Calu3 (cell line): ENCODE measurements around the gene RSPH9. TPM values are rescaled to one million over a fixed set of nuclear protein-coding genes. Genes with fewer than 3 reads are reported as not detected.

Experiments used
- BruUV-seq: library from RNA; stranded (reverse); fragments of 400-500 nt; replicated peaks from 2 replicates; lab custom pipeline; 2021; lab: Mats Ljungman, UMichigan
- CTCF ChIA-PET: fragments of 300-600 bp; sonication (Branson Sonifier 250); formaldehyde crosslinking; loops from one replicate; lab custom pipeline; 2022; ENCODE audit warnings: antibody characterized with exemption; lab: Charles Lee
- DNase-seq: peaks from one replicate; pipeline ENCODE4 v3.0.0; 2022
- H3K27ac Mint-ChIP-seq: one replicate; pipeline ENCODE4 v1.8.0; 2022; ENCODE audit warnings: mixed read lengths; ENCODE audit not compliant: unreplicated experiment
- H3K27me3 Mint-ChIP-seq: one replicate; pipeline ENCODE4 v1.8.0; 2022; ENCODE audit warnings: mixed read lengths; ENCODE audit not compliant: unreplicated experiment
- H3K36me3 Mint-ChIP-seq: one replicate; pipeline ENCODE4 v1.8.0; 2022; ENCODE audit warnings: mild to moderate bottlenecking, moderate library complexity, mixed read lengths; ENCODE audit not compliant: insufficient read depth, unreplicated experiment
- H3K4me1 Mint-ChIP-seq: one replicate; pipeline ENCODE4 v1.8.0; 2022; ENCODE audit warnings: mild to moderate bottlenecking, low read depth, mixed read lengths; ENCODE audit not compliant: unreplicated experiment
- H3K4me3 Mint-ChIP-seq: one replicate; pipeline ENCODE4 v1.8.0; 2022; ENCODE audit warnings: mild to moderate bottlenecking, low read depth, moderate library complexity, mixed read lengths; ENCODE audit not compliant: unreplicated experiment
- H3K9me3 Mint-ChIP-seq: one replicate; pipeline ENCODE4 v1.8.0; 2022; ENCODE audit warnings: low read depth, mixed read lengths; ENCODE audit not compliant: unreplicated experiment
- intact Hi-C: fragments of 100-400 bp; cut with micrococcal nuclease; formaldehyde crosslinking; loops from one replicate; pipeline ENCODE4 v1.10.0; 2022; ENCODE audit not compliant: unreplicated experiment
- total RNA-seq: library from RNA; stranded (reverse); gene quantifications from 2 replicates; pipeline ENCODE4 v1.2.3, GENCODE V29; 2022
- TF ChIP-seq, protein P1 (sequence below): fragments of 200-600 bp; IDR thresholded peaks from one replicate; pipeline ENCODE4 v1.8.0; 2022; ENCODE audit warnings: antibody characterized with exemption; ENCODE audit not compliant: unreplicated experiment

Gene RSPH9
- total RNA-seq, 1 experiment from 2014 or later: 0.19 TPM

DNA sequence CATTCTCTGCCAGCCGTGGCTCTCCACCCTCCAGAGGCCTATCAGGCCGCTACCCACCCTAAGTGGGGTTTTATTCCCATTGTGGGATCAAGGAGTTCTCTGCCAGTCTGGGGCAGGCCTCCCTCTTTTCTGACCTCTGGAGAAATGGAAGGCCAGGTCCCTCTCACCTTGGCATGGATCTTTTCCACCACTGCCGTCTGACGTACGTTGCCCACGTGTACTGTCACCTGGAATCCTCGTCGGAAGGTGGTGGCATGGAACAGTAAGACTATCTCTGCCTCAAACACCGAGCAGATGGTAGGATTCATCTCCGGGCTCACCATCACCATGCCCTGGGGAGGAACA is 23.0 kb upstream of the RSPH9 start:
- Mint-ChIP-seq H3K27ac (peak overlapping the region; percentile 34), H3K36me3 (peaks cover 90% of the 10 kb centered on the region), H3K4me3 (no peak overlapping the region), H3K9me3 (no peaks in the 10 kb centered on the region), H3K27me3 (no peaks in the 10 kb centered on the region), H3K4me1 (peaks cover 12% of the 10 kb centered on the region)
- no peak for DNase-seq
- CTCF ChIA-PET: no interaction called here
- intact Hi-C loops: no loop called here
- TF ChIP-seq, protein P1, sequence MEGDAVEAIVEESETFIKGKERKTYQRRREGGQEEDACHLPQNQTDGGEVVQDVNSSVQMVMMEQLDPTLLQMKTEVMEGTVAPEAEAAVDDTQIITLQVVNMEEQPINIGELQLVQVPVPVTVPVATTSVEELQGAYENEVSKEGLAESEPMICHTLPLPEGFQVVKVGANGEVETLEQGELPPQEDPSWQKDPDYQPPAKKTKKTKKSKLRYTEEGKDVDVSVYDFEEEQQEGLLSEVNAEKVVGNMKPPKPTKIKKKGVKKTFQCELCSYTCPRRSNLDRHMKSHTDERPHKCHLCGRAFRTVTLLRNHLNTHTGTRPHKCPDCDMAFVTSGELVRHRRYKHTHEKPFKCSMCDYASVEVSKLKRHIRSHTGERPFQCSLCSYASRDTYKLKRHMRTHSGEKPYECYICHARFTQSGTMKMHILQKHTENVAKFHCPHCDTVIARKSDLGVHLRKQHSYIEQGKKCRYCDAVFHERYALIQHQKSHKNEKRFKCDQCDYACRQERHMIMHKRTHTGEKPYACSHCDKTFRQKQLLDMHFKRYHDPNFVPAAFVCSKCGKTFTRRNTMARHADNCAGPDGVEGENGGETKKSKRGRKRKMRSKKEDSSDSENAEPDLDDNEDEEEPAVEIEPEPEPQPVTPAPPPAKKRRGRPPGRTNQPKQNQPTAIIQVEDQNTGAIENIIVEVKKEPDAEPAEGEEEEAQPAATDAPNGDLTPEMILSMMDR: no peak
- BruUV-seq: no TSS peak

DNA sequence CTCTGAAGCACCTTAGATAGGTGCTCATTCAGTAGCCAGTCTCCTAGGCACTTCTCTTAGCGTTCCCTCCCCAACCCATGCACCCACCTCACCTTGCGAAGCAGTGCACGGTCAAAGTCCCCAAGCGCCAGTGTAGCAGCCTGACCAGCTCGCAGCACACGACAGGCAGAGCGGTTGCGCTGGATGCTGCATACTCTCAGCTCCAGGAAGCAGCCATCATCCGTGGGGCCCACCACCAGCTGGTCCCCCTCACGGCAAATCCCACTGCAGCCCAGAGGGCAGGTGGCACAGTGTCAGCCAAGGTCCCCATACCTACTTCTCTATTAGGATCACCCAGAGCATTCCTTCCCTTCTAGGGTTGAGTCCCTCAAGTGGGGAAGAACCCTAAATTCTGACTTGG is 22.3 kb upstream of the RSPH9 start:
- Mint-ChIP-seq H3K36me3 (peaks cover 90% of the 10 kb centered on the region), H3K4me1 (peaks cover 19% of the 10 kb centered on the region), H3K4me3 (no peak overlapping the region), H3K9me3 (no peaks in the 10 kb centered on the region), H3K27me3 (peaks cover 5% of the 10 kb centered on the region), H3K27ac (peak overlapping the region; percentile 34)
- no TSS peak for BruUV-seq
- TF ChIP-seq, protein P1: no peak
- CTCF ChIA-PET: no interaction called here
- intact Hi-C loops: no loop called here
- DNase-seq: no peak

DNA sequence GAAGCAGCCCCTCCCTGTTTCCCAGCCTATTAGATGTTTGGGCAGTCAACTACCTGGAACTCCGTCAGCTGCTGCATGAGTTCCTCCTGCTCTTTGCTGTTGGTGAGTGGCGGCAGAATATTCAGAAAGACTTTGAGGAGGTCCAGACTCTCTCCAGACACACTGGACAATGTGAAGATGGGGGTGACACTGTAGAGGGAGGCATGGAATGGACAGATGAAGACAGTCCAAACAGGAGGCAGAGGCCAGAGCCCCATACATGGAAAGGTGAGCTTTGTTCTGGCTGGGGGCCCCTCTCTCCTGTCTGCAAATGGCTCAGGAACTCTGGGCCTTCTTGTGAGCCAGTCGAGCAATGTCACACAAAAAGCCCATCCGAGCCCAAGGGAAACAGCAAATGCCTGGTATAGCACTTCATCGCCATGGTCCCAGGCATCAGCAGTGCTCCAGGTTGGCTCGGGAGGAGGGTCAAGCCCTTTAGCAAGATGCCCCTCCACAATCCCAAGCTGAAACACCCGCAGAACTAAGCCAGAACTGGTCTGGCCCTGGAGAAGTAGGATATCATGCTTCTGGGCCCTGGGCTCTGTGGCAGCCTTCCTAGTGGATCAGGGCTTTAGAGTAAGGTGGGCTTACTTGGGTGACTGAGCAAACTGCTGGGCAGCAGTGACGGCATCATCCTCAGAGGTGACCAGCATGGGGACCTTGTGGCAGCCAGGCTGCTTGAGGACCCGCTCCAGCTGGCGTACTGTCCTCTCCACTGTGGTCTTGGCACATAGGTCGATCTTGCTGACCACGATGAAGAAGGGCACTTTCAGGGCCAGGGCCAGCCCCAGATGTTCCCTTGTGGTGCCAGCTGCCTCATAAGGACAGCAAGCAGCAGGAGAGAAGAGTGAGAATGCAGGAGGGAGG is 20.7 kb upstream of the RSPH9 start:
- TF ChIP-seq, protein P1: no peak
- BruUV-seq: no TSS peak
- DNase-seq: no peak
- H3K9me3 Mint-ChIP-seq: no peaks in the 10 kb centered on the region
- peaks cover 7% of the 10 kb centered on the region for H3K27me3 Mint-ChIP-seq
- H3K27ac Mint-ChIP-seq: peak overlapping the region; percentile 34
- peaks cover 31% of the 10 kb centered on the region for H3K4me1 Mint-ChIP-seq
- intact Hi-C loops: no loop called here
- H3K4me3 Mint-ChIP-seq: no peak overlapping the region
- H3K36me3 Mint-ChIP-seq: peaks cover 94% of the 10 kb centered on the region
- CTCF ChIA-PET: interaction anchor here (0.8 kb wide), 1 partner anchor 115 kb away, joined by 3 read pairs; no protein-coding TSS in a partner anchor

DNA sequence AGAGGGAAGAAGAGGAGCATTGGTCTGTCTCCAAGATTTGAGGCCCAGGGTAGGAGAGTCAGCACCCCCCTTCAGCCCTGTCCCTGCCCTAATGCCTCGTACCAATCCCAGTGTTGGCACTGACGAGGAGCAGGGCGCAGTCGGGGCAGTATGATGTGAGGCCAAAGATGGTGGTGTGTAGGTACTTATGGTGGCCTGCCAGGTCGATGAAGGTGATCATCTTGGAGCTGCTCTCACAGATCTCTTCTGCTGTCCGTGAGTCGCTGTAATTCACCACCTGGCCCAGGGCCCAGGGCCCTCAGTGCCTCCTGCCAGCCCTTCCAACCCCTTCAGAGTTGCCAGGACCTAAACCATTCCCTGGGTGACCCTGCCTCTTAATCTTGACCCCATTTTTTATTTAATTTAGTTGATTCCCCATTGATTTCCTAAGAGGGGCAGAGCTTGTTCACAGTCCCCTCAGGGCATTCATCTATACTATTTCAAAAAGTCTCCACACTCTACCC is 20.0 kb upstream of the RSPH9 start:
- Mint-ChIP-seq H3K9me3 (no peaks in the 10 kb centered on the region), H3K36me3 (peaks cover 94% of the 10 kb centered on the region), H3K4me3 (no peak overlapping the region), H3K4me1 (peaks cover 33% of the 10 kb centered on the region), H3K27ac (no peak overlapping the region), H3K27me3 (peaks cover 7% of the 10 kb centered on the region)
- BruUV-seq: no TSS peak
- TF ChIP-seq, protein P1: no peak
- intact Hi-C loops: no loop called here
- no peak for DNase-seq
- CTCF ChIA-PET: interaction anchor here (0.8 kb wide), 1 partner anchor 115 kb away, joined by 3 read pairs; no protein-coding TSS in a partner anchor
